HCT116 (cell line): ENCODE data around the gene STK4. TPM values are rescaled to one million over a fixed set of nuclear protein-coding genes. Genes with fewer than 3 reads are reported as not detected.

Experiments
- ATAC-seq: fragments of 200-7000 bp; cut with Tn5 transposase; 2 replicates; pipeline ENCODE4 v1.9.1; 2020; ENCODE audit warnings: mild to moderate bottlenecking, moderate library complexity
- BruUV-seq: library from RNA; stranded (reverse); fragments of 400-500 nt; replicated peaks from 2 replicates; lab custom pipeline; 2021; lab: Mats Ljungman, UMichigan
- CTCF ChIA-PET: fragments of 300-600 bp; sonication (Branson Sonifier 250); formaldehyde crosslinking; loops from one replicate; lab custom pipeline; 2021; ENCODE audit warnings: antibody characterized with exemption; lab: Charles Lee
- POLR2A ChIA-PET: fragments of 300-600, 350-600 bp; sonication (Branson Sonifier 250); formaldehyde crosslinking; loops from one replicate; lab custom pipeline; 2021; ENCODE audit warnings: antibody characterized with exemption; lab: Charles Lee
- RAD21 ChIA-PET, 2 experiments: fragments of 300-600 bp; sonication (Branson Sonifier 250); formaldehyde crosslinking; loops; one replicate each; lab custom pipeline; 2023; ENCODE audit warnings: low total read pairs in 2 of 2; ENCODE audit not compliant: uncharacterized antibody in 2 of 2, unreplicated experiment in 2 of 2, low non-redundant PET in 1 of 2; lab: Charles Lee
- DNase-seq: peaks from one replicate; pipeline ENCODE4 v3.0.0-alpha.2; 2010; ENCODE audit warnings: low read depth, low spot score
- H2AFZ ChIP-seq: fragments of 200-600 bp; shearing (Covaris generic), sonication (generic); 2 replicates; pipeline ENCODE4 v1.6.1; 2017; ENCODE audit warnings: low read depth, mixed run types, mixed read lengths, antibody characterized with exemption, low read length; ENCODE audit not compliant: poor library complexity, severe bottlenecking
- H3K27ac ChIP-seq: 2 replicates; pipeline ENCODE4 v1.5.1; 2012; ENCODE audit warnings: low read depth, low read length
- H3K27me3 ChIP-seq: fragments of 200-600 bp; sonication (generic); 2 replicates; pipeline ENCODE4 v1.6.1; 2016; ENCODE audit warnings: mixed run types, low read length, mixed read lengths; ENCODE audit not compliant: insufficient read depth
- H3K36me3 ChIP-seq, 2 experiments: fragments of 200-500 bp in 1 of 2; fragments of 200-600 bp in 1 of 2; sonication (Bioruptor generic) in 1 of 2; sonication (generic) in 1 of 2; 2 replicates each; pipeline versions ENCODE4 v1.5.1 to v1.6.1; 2014 to 2016; ENCODE audit warnings: low read length in 2 of 2, inconsistent platforms in 1 of 2, mixed read lengths in 1 of 2, mixed run types in 1 of 2; ENCODE audit not compliant: insufficient read depth in 2 of 2, control insufficient read depth in 1 of 2
- H3K4me1 ChIP-seq, 2 experiments: fragments of 200-600 bp in 1 of 2; sonication (generic) in 1 of 2; 2 replicates each; pipeline versions ENCODE4 v1.5.1 to v1.6.1; 2012 to 2017; ENCODE audit warnings: low read length in 2 of 2, inconsistent platforms in 1 of 2, mild to moderate bottlenecking in 1 of 2, mixed read lengths in 1 of 2, mixed run types in 1 of 2, moderate library complexity in 1 of 2; ENCODE audit not compliant: insufficient read depth in 2 of 2, control insufficient read depth in 1 of 2
- H3K4me2 ChIP-seq: fragments of 200-600 bp; sonication (generic); 2 replicates; pipeline ENCODE4 v1.6.1; 2017; ENCODE audit warnings: mixed run types, low read length, mixed read lengths
- H3K4me3 ChIP-seq, 2 experiments: fragments of 200-600 bp in 1 of 2; sonication (generic) in 1 of 2; replicated peaks in 1 of 2; 2 replicates each; pipeline ENCODE4 v1.5.1; 2011 to 2016; ENCODE audit warnings: low read length in 2 of 2, control low read depth in 1 of 2, low read depth in 1 of 2, mild to moderate bottlenecking in 1 of 2, mixed read lengths in 1 of 2, mixed run types in 1 of 2
- H3K79me2 ChIP-seq: fragments of 200-600 bp; sonication (generic); 2 replicates; pipeline ENCODE4 v1.6.1; 2017; ENCODE audit warnings: mild to moderate bottlenecking, mixed run types, low read length, moderate library complexity, mixed read lengths; ENCODE audit not compliant: insufficient read depth
- H3K9ac ChIP-seq: fragments of 200-600 bp; sonication (generic); 2 replicates; pipeline ENCODE4 v1.6.1; 2016; ENCODE audit warnings: low read length, mixed read lengths
- H3K9me2 ChIP-seq: fragments of 200-600 bp; sonication (generic), shearing (Covaris generic); 2 replicates; pipeline ENCODE4 v1.6.1; 2017; ENCODE audit warnings: mixed run types, mild to moderate bottlenecking, moderate library complexity; ENCODE audit not compliant: insufficient read depth
- H3K9me3 ChIP-seq, 2 experiments: fragments of 200-500 bp in 1 of 2; fragments of 200-600 bp in 1 of 2; sonication (Bioruptor generic) in 1 of 2; sonication (generic) in 1 of 2; 2 replicates each; pipeline ENCODE4 v1.6.1; 2014 to 2017; ENCODE audit warnings: low read length in 2 of 2, mixed read lengths in 2 of 2, inconsistent platforms in 1 of 2, low read depth in 1 of 2, mild to moderate bottlenecking in 1 of 2, mixed run types in 1 of 2, moderate library complexity in 1 of 2; ENCODE audit not compliant: control insufficient read depth in 1 of 2, insufficient read depth in 1 of 2
- H4K20me1 ChIP-seq: fragments of 200-600 bp; sonication (generic), shearing (Covaris generic); 2 replicates; pipeline ENCODE4 v1.6.1; 2017; ENCODE audit warnings: mixed run types, mild to moderate bottlenecking, moderate library complexity; ENCODE audit not compliant: insufficient read depth
- CBX3 ChIP-seq: IDR thresholded peaks from 2 replicates; pipeline ENCODE4 v1.6.1; 2012; ENCODE audit warnings: low read depth
- ELF1 ChIP-seq: IDR thresholded peaks from 2 replicates; pipeline ENCODE4 v1.6.1; 2012; ENCODE audit warnings: low read depth, borderline replicate concordance
- EZH2phosphoT487 ChIP-seq: fragments of 200-600 bp; IDR thresholded peaks from 2 replicates; pipeline ENCODE4 v1.6.1; 2018; ENCODE audit warnings: antibody characterized with exemption, borderline replicate concordance
- FOSL1 ChIP-seq: IDR thresholded peaks from 2 replicates; pipeline ENCODE4 v1.6.1; 2012; ENCODE audit warnings: low read depth
- JUND ChIP-seq: IDR thresholded peaks from 2 replicates; pipeline ENCODE4 v1.6.1; 2012
- POLR2A ChIP-seq: IDR thresholded peaks from 2 replicates; pipeline ENCODE4 v1.7.0; 2011; ENCODE audit warnings: borderline replicate concordance; ENCODE audit not compliant: insufficient read depth, insufficient read length; ENCODE audit errors: extremely low read depth
- RAD21 ChIP-seq: IDR thresholded peaks from 2 replicates; pipeline ENCODE4 v1.6.1; 2012; ENCODE audit warnings: low read depth, mild to moderate bottlenecking
- SIN3A ChIP-seq: IDR thresholded peaks from 2 replicates; pipeline ENCODE4 v1.6.1; 2012; ENCODE audit warnings: low read depth
- SP1 ChIP-seq: IDR thresholded peaks from 2 replicates; pipeline ENCODE4 v1.6.1; 2012; ENCODE audit warnings: low read depth
- YY1 ChIP-seq: IDR thresholded peaks from 2 replicates; pipeline ENCODE4 v1.6.1; 2011; ENCODE audit warnings: low read length, low read depth, moderate library complexity, mild to moderate bottlenecking; ENCODE audit not compliant: insufficient replicate concordance; ENCODE audit errors: extremely low read depth
- intact Hi-C: fragments of 100-400 bp; cut with micrococcal nuclease; formaldehyde crosslinking; loops from 2 replicates; pipeline ENCODE4 v1.10.0; 2022
- total RNA-seq: library from RNA; stranded (reverse); gene quantifications from one replicate; pipeline ENCODE4 v1.2.1, GENCODE V29; 2021; ENCODE audit not compliant: unreplicated experiment
- TF ChIP-seq, protein P1 (sequence below): IDR thresholded peaks from 2 replicates; pipeline ENCODE4 v1.6.1; 2012
- TF ChIP-seq, protein P2 (sequence below): IDR thresholded peaks from 2 replicates; pipeline ENCODE4 v1.6.1; 2012
- TF ChIP-seq, protein P3 (sequence below), 3 experiments: fragments of 200-600 bp in 1 of 3; sonication (generic) in 1 of 3; IDR thresholded peaks in 2 of 3; conservative IDR thresholded peaks in 1 of 3; 2 replicates each; pipeline ENCODE4 v1.5.1; 2012 to 2017; ENCODE audit warnings: low read depth in 2 of 3, low read length in 2 of 3, antibody characterized with exemption in 1 of 3, borderline replicate concordance in 1 of 3, control low read depth in 1 of 3, mild to moderate bottlenecking in 1 of 3, mixed read lengths in 1 of 3, mixed run types in 1 of 3, moderate library complexity in 1 of 3; ENCODE audit not compliant: insufficient read depth in 1 of 3
- TF ChIP-seq, protein P4 (sequence below): IDR thresholded peaks from 2 replicates; pipeline ENCODE4 v1.6.1; 2012; ENCODE audit warnings: low read depth

STK4 gene
- total RNA-seq, 1 experiment from 2014 or later: 45.4 TPM

DNA sequence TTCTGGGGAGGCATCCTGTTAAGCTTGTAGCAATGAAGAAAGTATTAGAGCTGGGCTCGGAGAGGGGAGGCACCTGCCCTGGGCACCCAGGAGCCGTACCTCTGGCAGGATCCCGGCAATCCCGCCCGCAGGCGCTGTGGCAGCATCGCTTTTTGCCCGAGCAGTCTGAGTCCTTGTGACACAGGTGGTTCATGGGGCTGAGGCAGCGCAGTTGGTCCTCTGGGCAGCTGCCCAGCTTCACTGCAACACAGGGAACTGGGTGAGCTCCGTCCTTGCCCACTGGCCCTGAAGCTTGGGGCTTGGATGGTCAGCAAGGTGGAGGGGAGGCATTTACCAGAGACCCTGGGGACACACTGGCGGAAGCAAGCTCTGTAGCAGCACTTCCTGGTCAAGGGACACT, 144.0 kb downstream of the STK4 start:
- BruUV-seq: no TSS peak
- intact Hi-C loops: no loop called here
- no peak for ATAC-seq
- H3K4me1 ChIP-seq: 0 out of 4 replicates have a peak, but pooled peaks cover 0 to 3% of the 10 kb centered on the region in 2 experiments
- H4K20me1 ChIP-seq: no peaks in the 10 kb centered on the region
- ChIA-PET POLR2A (no interaction called here), RAD21 (no interaction called here), CTCF (interaction anchor here (1.0 to 4.6 kb wide), 4 partner anchors 14 to 120 kb away, joined by 4 to 51 read pairs (median 21); no protein-coding TSS in a partner anchor)
- no peak for TF ChIP-seq YY1
- TF ChIP-seq SP1: no peak
- no peak for TF ChIP-seq SIN3A
- TF ChIP-seq JUND: no peak
- TF ChIP-seq, protein P1, sequence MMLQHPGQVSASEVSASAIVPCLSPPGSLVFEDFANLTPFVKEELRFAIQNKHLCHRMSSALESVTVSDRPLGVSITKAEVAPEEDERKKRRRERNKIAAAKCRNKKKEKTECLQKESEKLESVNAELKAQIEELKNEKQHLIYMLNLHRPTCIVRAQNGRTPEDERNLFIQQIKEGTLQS: no peak
- TF ChIP-seq RAD21: no peak
- DNase-seq: no peak
- no peak overlapping the region for H3K4me3 ChIP-seq
- no peaks in the 10 kb centered on the region for H3K79me2 ChIP-seq
- H3K27ac ChIP-seq: no peak overlapping the region
- no peaks in the 10 kb centered on the region; the same call in 1 of the 2 replicates for H3K27me3 ChIP-seq
- H3K9me2 ChIP-seq: no peaks in the 10 kb centered on the region
- no peak overlapping the region for H3K9ac ChIP-seq
- H3K4me2 ChIP-seq: no peak overlapping the region
- no peaks in the 10 kb centered on the region for H3K9me3 ChIP-seq
- H3K36me3 ChIP-seq: no peaks in the 10 kb centered on the region
- H2AFZ ChIP-seq: no peak overlapping the region

DNA sequence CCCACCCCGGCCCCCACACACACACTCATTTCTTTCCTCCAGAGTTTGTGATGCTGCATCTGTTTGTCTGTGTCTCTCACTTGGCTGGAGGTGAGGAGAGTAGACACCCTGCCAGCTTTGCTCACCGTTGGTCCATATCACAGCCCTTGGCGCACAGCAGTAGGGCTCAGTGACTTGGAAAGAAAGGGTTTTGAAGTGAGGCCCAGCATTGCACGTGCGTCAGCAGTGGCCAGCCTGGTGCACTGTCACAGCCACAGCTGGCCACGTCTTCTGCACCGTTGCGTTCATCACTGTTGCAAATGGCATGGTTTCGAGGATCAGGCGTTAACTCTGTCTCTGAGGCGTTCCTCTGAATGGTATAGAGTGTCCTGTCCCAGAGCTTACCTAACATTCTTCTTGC, 145.0 kb downstream of the STK4 start:
- no TSS peak for BruUV-seq
- Histone ChIP-seq H3K9ac (no peak overlapping the region), H3K9me2 (no peaks in the 10 kb centered on the region), H3K27me3 (no peaks in the 10 kb centered on the region; the same call in 1 of the 2 replicates), H2AFZ (no peak overlapping the region), H3K36me3 (no peaks in the 10 kb centered on the region), H3K4me3 (no peak overlapping the region), H3K79me2 (no peaks in the 10 kb centered on the region), H3K4me1 (0 out of 4 replicates have a peak, but pooled peaks cover 0 to 3% of the 10 kb centered on the region in 2 experiments), H3K9me3 (no peaks in the 10 kb centered on the region), H4K20me1 (no peaks in the 10 kb centered on the region), H3K4me2 (no peak overlapping the region), H3K27ac (no peak overlapping the region)
- no peak for DNase-seq
- intact Hi-C loops: no loop called here
- no peak for ATAC-seq
- RAD21 ChIA-PET: interaction anchor here (0.7 to 1.2 kb wide), 4 partner anchors 67 to 363 kb away, joined by 3 to 5 read pairs (median 4); no protein-coding TSS in a partner anchor
- CTCF ChIA-PET: interaction anchor here (0.7 to 4.6 kb wide), 17 partner anchors 7 to 1561 kb away, joined by 3 to 51 read pairs (median 4); partner anchors contain the start of gene WFDC12
- POLR2A ChIA-PET: no interaction called here
- TF ChIP-seq, protein P1: no peak
- no peak for TF ChIP-seq POLR2A
- no peak for TF ChIP-seq RAD21
- TF ChIP-seq FOSL1: no peak
- TF ChIP-seq, protein P2, sequence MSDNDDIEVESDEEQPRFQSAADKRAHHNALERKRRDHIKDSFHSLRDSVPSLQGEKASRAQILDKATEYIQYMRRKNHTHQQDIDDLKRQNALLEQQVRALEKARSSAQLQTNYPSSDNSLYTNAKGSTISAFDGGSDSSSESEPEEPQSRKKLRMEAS: no peak
- no peak for TF ChIP-seq JUND
- TF ChIP-seq CBX3: no peak
- TF ChIP-seq, protein P3, sequence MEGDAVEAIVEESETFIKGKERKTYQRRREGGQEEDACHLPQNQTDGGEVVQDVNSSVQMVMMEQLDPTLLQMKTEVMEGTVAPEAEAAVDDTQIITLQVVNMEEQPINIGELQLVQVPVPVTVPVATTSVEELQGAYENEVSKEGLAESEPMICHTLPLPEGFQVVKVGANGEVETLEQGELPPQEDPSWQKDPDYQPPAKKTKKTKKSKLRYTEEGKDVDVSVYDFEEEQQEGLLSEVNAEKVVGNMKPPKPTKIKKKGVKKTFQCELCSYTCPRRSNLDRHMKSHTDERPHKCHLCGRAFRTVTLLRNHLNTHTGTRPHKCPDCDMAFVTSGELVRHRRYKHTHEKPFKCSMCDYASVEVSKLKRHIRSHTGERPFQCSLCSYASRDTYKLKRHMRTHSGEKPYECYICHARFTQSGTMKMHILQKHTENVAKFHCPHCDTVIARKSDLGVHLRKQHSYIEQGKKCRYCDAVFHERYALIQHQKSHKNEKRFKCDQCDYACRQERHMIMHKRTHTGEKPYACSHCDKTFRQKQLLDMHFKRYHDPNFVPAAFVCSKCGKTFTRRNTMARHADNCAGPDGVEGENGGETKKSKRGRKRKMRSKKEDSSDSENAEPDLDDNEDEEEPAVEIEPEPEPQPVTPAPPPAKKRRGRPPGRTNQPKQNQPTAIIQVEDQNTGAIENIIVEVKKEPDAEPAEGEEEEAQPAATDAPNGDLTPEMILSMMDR (IDR thresholded peaks at IDR 0.05 in 2 of 3, conservative IDR thresholded peaks at IDR 0.05 in 1 of 3; ENCODE audit: borderline replicate concordance in 1 of 3, insufficient read depth in 1 of 3, low read depth in 2 of 3, low read length in 2 of 3): no peak
- no peak for TF ChIP-seq SIN3A
- TF ChIP-seq, protein P4, sequence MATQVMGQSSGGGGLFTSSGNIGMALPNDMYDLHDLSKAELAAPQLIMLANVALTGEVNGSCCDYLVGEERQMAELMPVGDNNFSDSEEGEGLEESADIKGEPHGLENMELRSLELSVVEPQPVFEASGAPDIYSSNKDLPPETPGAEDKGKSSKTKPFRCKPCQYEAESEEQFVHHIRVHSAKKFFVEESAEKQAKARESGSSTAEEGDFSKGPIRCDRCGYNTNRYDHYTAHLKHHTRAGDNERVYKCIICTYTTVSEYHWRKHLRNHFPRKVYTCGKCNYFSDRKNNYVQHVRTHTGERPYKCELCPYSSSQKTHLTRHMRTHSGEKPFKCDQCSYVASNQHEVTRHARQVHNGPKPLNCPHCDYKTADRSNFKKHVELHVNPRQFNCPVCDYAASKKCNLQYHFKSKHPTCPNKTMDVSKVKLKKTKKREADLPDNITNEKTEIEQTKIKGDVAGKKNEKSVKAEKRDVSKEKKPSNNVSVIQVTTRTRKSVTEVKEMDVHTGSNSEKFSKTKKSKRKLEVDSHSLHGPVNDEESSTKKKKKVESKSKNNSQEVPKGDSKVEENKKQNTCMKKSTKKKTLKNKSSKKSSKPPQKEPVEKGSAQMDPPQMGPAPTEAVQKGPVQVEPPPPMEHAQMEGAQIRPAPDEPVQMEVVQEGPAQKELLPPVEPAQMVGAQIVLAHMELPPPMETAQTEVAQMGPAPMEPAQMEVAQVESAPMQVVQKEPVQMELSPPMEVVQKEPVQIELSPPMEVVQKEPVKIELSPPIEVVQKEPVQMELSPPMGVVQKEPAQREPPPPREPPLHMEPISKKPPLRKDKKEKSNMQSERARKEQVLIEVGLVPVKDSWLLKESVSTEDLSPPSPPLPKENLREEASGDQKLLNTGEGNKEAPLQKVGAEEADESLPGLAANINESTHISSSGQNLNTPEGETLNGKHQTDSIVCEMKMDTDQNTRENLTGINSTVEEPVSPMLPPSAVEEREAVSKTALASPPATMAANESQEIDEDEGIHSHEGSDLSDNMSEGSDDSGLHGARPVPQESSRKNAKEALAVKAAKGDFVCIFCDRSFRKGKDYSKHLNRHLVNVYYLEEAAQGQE: no peak
- TF ChIP-seq EZH2phosphoT487: no peak
- no peak for TF ChIP-seq ELF1
